OCI-M2 (cell line): Measurements from ENCODE around the gene BEAN1.
"Not testable (repeated sequence)": the region's sequence is repeated elsewhere in the genome, so short reads cannot be mapped to it uniquely, and the experiment has no call there.

ENCODE experiments used
- DNase-seq: peaks from one replicate; lab custom pipeline; 2025; ENCODE audit not compliant: unreplicated experiment; lab: John Stamatoyannopoulos, UW

BEAN1 gene

GRCh38 chr16:66438536-66438935 is 11.4 kb downstream of the BEAN1 start:
- no peak for DNase-seq

- DNase-seq, result no peak
Observed at GRCh38 chr16:66439051-66439730, 12.1 kb downstream of the BEAN1 start.

- no peak for DNase-seq
Observed at GRCh38 chr16:66440271-66440802, 13.2 kb downstream of the BEAN1 start.

GRCh38 chr16:66440970-66441369 is 13.9 kb downstream of the BEAN1 start:
- no peak for DNase-seq

- DNase-seq, result no peak
Observed at GRCh38 chr16:66441586-66442375, 14.7 kb downstream of the BEAN1 start.

GRCh38 chr16:66442502-66443268 is 15.6 kb downstream of the BEAN1 start:
- no peak for DNase-seq

GRCh38 chr16:66443269-66443652 is 16.2 kb downstream of the BEAN1 start:
- DNase-seq, result no peak

GRCh38 chr16:66444049-66444481 is 17.0 kb downstream of the BEAN1 start:
- no peak for DNase-seq

GRCh38 chr16:66446737-66447136 is 19.6 kb downstream of the BEAN1 start:
- no peak for DNase-seq

- DNase-seq, result no peak
Observed at GRCh38 chr16:66447491-66447890, 20.4 kb downstream of the BEAN1 start.

- no peak for DNase-seq
Observed at GRCh38 chr16:66451548-66451947, 24.5 kb downstream of the BEAN1 start.

- not testable (repeated sequence) for DNase-seq
Observed at GRCh38 chr16:66453230-66453629, 26.1 kb downstream of the BEAN1 start.

GRCh38 chr16:66454751-66455150 is 27.7 kb downstream of the BEAN1 start:
- DNase-seq, result no peak

GRCh38 chr16:66455970-66456369 is 28.9 kb downstream of the BEAN1 start:
- no peak for DNase-seq

GRCh38 chr16:66457888-66458287 is 30.8 kb downstream of the BEAN1 start:
- DNase-seq, result no peak

- no peak for DNase-seq
Observed at GRCh38 chr16:66458292-66458691, 31.2 kb downstream of the BEAN1 start.

GRCh38 chr16:66458853-66459252 is 31.8 kb downstream of the BEAN1 start:
- no peak for DNase-seq

- no peak for DNase-seq
Observed at GRCh38 chr16:66459878-66460277, 32.8 kb downstream of the BEAN1 start.

GRCh38 chr16:66460703-66461102 is 33.6 kb downstream of the BEAN1 start:
- DNase-seq, result no peak

- no peak for DNase-seq
Observed at GRCh38 chr16:66462912-66463311, 35.8 kb downstream of the BEAN1 start.

- not testable (repeated sequence) for DNase-seq
Observed at GRCh38 chr16:66465946-66466345, 38.9 kb downstream of the BEAN1 start.
